GM21447 (cell line): Measurements from ENCODE around the gene SYK.

ENCODE experiments used
- ATAC-seq: cut with Tn5 transposase; IDR thresholded peaks from one replicate; pipeline ENCODE4 v1.9.1; 2021; ENCODE audit not compliant: unreplicated experiment

Gene SYK

DNA sequence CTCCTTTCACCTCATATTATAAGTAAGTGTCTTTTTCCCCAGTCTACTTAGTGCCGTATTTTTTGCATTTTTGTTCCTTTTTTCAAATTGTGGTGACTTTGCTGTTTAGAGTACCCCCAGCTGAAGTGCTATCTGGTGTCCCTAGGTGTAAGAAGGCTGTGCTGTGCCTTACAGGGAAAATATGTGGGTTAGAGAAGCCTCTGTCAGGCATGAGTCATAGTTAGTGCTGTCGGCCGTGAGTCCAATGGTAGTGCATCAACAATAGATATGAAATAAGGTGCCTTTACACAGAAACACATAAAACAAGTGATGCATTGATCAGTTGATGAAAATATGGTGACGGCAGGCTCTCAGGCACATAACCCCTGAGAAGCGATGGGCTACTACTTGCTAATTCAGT, 20.1 kb downstream of the SYK start:
- ATAC-seq, result no peak

DNA sequence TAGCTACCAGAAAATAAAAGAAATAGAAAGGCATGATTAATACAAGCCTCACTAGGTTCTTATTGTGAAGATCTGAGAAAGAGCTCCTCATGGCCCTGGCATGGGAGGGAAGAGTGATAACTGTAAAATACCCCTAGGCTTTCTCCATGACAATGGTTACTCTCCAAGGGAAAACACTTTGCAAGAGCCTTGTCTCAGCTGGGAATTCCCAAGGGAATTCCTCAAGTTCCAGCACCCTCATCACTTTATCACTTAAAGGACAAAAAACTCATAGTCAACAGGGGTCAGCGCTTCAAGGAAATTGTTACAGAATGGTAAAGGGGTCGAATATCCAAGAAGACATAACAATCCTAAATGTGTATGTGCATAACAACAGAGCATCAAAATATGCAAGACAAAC, 21.2 kb downstream of the SYK start:
- ATAC-seq, result no peak

DNA sequence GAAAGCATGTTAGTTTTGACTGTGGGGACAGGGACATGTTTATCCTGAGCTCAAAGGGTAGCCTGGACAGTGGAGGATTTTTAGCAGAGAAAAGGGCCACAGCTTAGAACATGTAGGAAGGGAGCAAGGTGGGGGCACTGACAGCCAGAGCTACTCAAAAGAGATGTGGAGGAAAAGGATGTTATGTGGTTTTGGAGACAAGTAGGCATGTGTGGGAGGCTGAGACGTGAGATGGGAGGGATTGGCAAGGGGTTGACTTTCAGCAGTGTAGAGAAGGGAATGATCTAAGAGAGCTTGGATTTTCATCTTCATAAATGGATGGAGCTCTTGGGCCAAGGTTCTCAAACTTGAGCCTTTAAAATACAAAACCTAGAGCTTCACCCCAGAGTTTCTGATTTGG, 24.0 kb downstream of the SYK start:
- ATAC-seq, result no peak

DNA sequence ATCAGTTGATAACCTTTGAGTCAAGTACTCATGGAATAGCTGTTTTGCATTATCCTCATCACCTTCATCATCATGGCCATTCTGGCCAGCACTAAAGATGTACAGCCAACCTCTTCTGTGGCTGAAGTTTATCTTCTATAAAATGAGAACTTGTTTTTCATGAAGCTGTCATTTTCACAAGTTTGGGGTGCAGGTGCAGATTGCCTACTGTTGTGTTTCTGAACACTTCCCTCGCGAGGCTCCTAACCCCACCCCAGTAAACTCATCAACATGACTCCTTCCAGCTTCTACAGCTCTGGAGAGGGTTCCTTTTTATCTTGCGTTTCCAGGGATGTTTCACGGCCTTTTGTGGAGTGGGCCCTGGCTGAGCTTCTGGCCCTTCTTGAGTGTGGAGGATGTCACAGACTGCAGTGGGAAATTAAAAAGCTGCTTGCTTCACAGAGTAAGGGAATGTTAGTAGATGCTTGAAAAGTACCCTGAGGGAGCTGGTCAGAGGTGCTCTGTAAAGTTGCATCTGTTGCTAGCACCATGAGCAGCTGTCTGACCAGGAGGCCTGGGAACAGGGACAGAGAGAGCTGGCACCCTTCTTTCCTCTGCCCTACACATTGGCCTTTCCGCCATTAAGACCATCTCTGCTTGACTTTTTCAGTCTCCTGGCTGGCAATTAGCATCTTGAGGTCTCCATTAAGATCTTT, 24.9 kb downstream of the SYK start:
- no peak for ATAC-seq

DNA sequence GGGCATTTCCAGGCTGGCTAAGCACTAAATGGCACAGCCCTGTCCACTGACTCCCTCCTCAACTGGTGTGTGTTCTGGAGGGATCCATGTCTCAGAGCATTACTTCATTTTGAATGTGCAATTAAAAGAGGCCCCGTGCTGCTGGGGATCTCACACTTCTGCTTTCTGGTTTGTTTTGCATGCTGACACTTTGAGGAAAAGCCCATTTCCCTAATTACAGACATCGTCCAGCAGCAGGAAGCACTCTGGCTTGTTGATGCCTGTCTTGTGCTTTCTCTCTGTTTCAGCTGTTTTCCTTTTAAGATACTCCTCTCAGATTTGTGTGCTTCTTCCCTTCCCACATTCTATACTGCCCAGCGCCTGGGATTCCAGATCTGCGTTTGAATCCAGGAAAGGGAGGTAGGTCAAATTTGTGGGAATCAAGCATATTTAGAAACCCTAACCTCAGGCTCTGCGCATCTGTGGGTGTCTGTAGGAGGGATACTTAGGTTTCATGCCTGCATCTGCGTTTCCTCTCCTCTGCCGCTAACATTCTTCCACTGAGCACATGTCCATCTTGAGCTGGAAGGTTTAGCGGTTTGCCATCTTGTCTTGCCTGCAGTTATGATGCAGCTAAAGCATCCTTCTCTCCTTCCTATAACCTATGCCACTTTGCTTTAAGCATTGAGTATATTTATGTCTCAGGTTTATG, 25.7 kb downstream of the SYK start:
- peak; percentile 61 for ATAC-seq

DNA sequence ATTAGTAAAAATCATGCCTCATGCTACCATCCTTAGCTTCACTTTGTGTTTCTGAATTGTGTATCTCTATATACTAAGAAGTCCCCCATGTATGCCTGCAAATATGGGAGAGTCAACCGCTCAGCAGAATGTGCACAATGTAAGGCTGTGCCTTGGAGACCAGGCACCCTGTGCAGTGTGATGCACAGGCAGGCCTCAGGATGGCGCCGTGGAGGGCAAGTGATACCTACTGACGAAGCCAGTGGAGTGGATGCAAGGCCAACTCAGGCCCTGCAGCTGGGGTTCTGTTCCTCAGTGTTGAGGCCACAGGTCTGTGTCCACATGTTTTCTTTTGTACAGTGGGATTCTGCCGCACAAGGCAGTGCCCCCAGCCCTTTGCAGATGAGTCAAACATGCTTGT, 28.4 kb downstream of the SYK start:
- no peak for ATAC-seq

DNA sequence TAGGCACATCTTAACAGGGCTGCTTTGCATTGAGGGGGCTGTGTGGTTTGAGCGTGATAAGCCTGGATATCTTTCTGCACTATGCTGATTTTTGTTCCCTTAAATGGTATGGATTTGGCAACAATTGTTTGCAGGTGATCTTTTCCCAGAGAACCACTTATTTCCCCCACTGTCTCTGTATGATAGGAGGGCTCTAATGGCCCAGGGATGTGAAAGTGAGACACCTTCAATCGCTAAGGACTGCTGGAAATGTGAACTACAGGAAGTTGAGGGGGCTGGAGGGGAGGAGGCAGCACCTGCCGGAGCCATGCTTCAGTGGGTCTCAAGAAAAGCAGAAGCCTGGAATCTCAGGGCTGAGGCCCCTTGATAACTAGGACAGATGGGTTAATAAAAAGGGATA, 29.4 kb downstream of the SYK start:
- ATAC-seq, result peak; percentile 36

DNA sequence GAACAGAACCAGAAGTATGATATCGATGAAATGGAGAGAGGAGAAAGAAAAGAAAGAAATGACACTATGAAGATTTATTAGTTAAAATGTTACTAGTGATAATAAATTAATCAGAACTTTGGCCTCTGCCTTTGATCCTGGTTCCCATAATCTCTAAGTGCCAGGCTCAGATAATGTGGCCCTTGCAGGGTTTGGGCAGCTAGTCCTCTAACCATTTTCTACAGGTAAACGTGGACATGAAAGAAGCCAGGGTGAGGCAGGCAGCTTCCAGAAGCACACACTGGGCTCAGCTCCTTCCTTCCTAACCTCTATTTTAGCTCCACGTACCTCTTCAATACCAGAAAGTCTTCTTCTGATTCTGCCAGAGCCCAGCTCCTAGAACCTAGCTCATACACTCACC, 30.6 kb downstream of the SYK start:
- ATAC-seq, result no peak

DNA sequence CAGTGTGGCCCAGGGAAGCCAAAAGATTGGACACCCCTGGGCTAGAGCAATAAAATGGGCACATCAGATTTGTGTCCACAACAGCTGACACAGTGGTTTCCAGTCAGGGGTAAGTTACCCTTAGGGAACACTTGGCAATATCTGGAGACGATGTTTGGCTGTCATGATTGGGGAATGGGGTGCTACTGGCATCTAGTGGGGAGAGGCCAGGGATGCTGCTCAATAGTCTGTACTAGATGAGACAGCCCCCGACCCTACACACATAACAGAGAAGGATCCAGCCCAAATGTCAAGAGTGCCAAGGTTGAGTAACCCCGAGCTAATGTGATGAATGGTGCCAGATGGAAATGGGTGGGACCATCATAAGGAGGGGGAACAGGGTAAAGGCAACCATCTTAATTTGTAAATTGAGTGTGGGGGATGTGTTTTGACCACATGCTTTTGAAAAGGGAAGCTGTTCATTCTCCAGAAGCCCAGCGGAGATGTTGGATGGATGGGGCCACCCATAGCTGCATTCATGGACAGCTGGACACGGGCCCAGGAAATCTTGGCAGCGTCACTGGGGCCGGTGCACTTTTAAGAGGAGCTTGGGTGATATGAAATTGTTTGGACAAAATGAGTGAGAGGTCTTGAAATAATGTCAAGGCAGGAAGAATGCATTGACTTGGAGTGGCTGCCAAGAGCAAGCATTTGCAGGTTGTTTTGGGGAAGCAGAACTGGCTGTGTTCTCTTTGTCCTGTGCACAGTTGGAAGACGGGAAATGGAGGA, 33.4 kb downstream of the SYK start:
- ATAC-seq, result no peak

DNA sequence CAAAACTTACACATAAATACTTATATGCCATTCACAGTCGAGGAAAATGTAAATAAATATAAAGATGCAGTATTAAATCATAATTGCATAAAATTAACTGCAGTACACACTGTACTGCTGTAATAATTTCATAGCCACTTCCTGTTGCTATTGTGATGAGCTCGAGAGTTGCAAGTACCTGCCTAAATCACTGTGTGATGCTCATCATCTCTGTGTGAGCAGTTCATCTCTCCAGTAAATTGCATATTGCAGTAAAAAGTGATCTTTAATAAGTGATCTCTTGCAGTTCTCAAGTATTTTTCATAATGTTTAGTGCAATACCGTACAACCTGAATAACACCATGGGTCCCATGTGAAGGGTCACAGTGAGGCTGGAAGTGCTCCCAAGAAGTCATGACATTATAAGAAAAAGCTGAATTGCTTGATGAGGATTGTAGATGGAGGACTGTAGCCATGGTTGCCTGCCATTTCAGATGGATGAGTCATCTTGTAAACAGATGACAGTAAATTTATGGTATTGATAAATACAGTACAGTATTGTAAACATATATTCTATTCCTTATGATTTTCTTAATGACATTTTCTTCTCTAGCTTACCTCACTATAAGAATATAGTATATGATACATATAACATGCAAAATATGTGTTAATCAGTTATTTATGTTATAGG, 34.9 kb downstream of the SYK start:
- ATAC-seq, result no peak

DNA sequence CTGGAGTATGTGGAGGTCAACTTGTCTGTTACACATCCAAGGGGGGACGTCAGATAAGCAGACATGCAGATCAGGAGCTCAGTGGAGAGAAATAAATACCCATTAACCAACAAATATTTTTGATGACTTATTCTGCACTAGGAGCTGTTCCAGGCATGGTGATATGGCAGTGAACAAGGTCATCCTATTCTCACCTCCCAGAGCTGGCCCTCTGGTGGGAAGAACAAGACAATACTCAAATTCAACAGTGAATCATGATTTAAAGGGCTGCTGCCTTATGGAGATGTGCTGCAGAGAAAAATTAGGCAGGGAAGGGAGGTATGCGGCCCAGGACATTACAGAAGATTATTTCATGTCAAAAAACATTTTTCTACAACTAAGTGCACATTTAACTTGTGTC, 36.5 kb downstream of the SYK start:
- ATAC-seq, result no peak

DNA sequence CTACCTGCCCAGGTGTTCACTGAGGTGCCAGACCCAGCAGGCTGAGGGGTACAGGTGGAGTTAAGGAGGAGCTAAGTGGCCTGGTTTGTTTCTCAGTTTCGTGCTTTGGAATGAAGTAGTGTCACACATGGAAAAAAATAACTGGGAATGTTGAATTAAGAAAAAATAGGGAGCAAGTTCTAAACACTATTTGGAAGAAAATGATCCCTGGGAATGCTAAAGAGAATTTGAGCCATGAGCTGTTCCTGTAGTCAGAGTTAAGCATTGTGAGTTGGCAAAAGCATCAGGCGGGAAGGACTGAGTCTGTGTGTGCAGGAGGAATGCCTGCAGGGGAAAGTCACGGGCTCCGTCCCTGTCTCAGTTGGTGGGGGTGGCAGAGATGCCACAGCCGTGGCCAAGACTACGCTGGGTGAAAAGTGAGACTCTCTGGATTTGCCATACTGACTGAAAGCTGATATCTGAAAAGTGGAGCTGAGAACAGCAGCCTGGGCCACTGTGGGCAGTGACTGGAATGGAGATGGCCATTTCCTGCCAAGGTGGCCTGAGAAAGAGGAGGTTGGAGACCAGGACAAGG, 37.0 kb downstream of the SYK start:
- ATAC-seq, result no peak

DNA sequence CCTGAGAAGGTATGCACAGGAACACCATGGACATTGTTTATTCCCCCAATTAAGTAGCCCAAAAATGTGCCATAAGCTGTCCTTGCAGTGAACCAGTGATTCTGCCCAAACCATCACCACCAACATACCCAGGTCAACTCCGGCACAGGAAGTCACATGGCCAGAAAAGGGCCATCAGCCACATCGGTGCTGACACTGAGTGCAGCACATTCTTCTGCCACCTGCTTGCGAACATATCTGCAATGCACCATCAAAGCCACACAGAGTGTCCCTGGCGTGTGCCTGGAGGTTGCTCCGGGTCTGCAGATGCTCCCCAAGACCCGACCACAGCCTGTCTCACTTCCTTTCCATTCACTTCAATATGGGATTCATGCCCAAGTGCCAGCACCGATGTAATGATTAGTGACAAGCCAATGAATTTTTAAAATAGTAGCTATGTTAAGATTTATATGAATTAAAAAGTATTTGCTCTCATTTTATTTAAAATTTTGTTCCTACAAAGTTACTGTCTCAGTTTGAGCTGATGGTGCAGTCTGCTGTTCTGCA, 37.6 kb downstream of the SYK start:
- no peak for ATAC-seq

DNA sequence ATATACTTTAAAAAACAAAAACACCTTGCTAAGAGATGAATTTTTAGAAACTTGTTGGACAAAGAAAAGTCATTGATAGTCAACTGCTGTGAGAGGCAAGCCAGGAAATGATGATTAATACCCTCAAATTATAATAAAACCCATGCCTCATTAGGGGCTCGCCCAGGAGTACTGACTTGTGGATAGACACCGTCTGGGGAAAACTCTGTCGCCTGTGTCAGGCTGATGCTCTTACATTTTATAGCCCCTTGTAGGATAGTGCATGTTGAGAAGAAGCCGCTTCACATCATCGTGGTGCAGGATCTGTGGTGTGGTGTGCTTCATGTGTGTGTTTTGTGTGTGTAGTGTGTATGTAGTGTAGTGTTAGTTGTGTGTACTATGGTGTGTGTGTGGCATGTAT, 39.1 kb downstream of the SYK start:
- no peak for ATAC-seq

DNA sequence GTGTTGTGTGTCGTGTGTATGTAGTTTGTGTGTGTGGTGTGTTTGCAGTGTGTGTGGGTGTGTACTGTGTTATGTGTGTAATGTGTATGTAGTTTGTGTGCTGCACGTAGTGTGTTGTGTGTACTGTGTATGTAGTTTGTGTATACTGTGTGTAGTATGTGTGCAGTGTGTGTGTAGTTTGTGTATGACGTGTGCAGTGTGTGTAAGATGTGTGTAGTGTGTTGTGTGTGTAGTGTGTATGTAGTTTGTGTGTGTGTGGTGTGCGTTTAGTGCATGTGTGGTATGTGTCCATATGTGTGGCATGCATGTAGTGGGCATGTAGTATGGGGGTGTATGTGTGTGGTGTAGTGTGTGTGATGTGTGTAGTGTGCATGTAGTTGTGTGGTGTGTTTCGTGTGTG, 39.6 kb downstream of the SYK start:
- ATAC-seq, result no peak

DNA sequence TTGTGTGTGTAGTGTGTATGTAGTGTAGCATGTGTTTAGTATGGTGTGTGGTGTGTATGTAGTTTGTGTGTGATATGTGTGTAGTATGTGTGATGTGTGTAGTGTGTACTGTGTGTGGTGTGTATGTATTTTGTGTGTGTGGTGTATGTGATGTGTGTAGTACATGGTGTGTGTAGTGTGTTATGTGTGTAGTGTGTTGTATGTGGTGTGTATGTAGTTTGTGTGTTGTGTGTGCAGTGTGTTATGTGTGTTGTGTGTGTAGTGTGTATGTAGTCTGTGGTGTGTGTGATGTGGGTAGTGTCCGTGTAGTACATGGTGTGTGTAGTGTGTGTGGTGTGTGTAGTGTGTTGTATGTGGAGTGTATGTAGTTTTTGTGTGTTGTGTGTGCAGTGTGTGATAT, 40.0 kb downstream of the SYK start:
- no peak for ATAC-seq

DNA sequence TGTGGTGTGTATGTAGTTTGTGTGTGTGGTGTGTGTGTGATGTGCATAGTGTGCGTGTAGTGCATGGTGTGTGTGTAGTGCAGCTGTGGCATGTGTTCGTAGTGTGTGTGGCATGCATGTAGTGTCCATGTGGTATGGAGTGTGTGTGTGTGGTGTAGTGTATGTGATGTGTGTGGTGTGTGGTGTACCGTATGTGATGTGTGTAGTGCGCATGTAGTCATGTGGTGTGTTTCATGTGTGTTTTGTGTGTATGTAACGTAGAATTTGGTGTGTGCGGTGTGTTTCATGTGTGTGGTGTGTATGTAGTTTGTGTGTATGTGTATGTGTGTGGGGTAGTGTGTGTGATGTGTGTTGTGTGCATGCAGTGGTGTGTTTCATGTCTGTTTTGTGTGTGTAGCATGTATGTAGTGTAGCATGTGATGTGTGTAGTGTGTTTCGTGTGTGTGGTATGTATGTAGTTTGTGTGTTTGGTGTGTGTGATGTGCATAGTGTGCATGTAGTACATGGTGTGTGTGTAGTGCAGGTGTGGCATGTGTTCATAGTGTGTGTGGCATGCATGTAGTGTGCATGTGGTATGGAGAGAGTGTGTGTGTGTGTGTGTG, 40.7 kb downstream of the SYK start:
- no peak for ATAC-seq

DNA sequence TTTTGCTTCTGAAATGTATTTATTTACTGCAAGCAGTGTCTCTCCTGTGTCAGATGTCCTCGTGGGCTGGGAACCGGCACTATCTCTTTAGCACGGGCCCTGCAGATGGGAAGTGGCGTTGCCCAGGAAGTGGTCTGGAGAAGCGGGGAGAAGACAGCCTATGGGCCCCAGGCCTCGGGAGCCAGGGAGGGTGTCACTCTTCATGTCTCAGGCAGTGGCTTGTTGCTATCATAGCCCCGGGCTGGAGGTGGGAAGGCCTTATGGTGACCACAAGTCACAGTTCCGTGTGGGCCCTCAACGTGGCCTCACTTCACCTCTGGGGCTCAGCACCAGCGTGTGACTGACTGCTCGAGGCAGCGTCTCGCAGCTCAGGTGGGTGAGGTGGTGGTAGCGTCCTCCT, 41.4 kb downstream of the SYK start:
- no peak for ATAC-seq

DNA sequence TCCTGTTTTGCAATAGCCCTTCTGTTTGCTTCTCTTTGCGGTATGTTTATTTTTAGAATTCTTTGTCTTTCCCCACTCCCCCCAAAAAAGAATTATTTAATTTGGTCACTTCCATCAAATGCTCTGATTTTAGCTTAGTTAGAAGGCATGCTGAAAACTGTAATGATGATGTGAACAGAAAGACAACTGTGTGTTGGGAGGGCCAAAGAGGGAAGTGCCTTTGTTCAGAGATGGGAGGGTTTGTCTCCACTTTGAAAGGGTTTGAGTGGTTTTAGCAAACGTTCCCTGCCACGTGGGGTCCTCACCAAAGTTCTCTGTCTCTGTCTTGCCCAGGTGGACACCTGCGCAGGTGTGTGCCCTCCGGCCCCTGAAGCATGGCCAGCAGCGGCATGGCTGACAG, 41.9 kb downstream of the SYK start:
- no peak for ATAC-seq

DNA sequence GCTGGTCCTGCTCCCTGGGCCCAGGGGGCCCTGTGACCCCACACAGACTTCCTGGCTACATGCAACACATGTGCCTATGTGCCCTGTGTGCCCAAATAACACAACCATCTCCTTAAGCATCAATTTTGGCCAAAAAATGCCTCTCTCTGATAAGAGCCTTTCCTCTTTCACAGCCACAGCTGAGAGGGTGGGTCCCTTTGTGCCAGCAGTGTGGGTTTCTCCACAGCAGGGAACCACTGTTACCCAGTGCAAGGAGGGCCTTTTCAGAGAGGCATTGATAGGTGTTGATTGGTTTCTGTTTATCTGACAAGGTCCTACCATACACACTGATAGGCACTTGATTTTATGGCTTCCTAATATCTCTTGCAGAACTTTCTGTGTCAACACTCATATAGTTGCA, 42.7 kb downstream of the SYK start:
- no peak for ATAC-seq
